Colonic mucosa (tissue), 4 donors: ENCODE data around the gene TSHZ2. TPM values are rescaled to one million over a fixed set of nuclear protein-coding genes. Genes with fewer than 3 reads are reported as not detected.

Experiments used
- DNase-seq: peaks from one replicate; pipeline ENCODE4 v3.0.0-alpha.2; 2020
- H3K27ac ChIP-seq: fragments of 200-600 bp; one replicate; pipeline ENCODE4 v1.8.0; 2021
- H3K27me3 ChIP-seq: fragments of 200-600 bp; one replicate; pipeline ENCODE4 v1.8.0; 2021
- H3K36me3 ChIP-seq: fragments of 200-600 bp; one replicate; pipeline ENCODE4 v1.8.0; 2021
- H3K4me1 ChIP-seq: fragments of 200-600 bp; one replicate; pipeline ENCODE4 v1.8.0; 2021; ENCODE audit warnings: mild to moderate bottlenecking
- H3K4me3 ChIP-seq: fragments of 200-600 bp; one replicate; pipeline ENCODE4 v1.8.0; 2021
- H3K9ac ChIP-seq, 2 donors: one replicate each; pipeline ENCODE4 v1.7.0; 2013; ENCODE audit warnings: control low read depth in 2 of 2, low read depth in 2 of 2, low read length in 2 of 2
- H3K9me3 ChIP-seq: fragments of 200-600 bp; one replicate; pipeline ENCODE4 v1.8.0; 2021
- CTCF ChIP-seq: fragments of 200-600 bp; IDR thresholded peaks from one replicate; pipeline ENCODE4 v1.8.0; 2022; ENCODE audit warnings: antibody characterized with exemption, mild to moderate bottlenecking
- intact Hi-C: fragments of 100-400 bp; cut with DNase I; formaldehyde crosslinking; loops from one replicate; pipeline ENCODE4 v1.14.1; 2022
- total RNA-seq, 2 donors: library from RNA; stranded (reverse); fragmentation: NEBNext Ultra II Directional in 1 of 2; extraction: Animal tissue kit (Norgen Biotek cat#: 25700) in 1 of 2; gene quantifications; one replicate each; pipeline ENCODE4 v1.2.1, GENCODE V29; 2021
- donor health status: healthy.
- donor health status: DM: no; HTN: no; CAD: no.
- donor health status: DM: no; HTN: no; CAD: no.

TSHZ2 gene
- total RNA-seq, 2 donors from 2014 or later = 2.1 to 3.1 TPM

- H3K36me3 ChIP-seq = no peaks in the 10 kb centered on the region
- H3K4me1 ChIP-seq = no peaks in the 10 kb centered on the region
- H3K9ac ChIP-seq = no peak overlapping the region
- no peaks in the 10 kb centered on the region for H3K9me3 ChIP-seq
- H3K4me3 ChIP-seq = no peak overlapping the region
- H3K27ac ChIP-seq = no peak overlapping the region
- no peak for TF ChIP-seq CTCF
- intact Hi-C loops = no loop called here
- no peaks in the 10 kb centered on the region for H3K27me3 ChIP-seq
- no peak for DNase-seq
Measured at GRCh38 chr20:53033176-53033575, 61.0 kb downstream of the TSHZ2 start.

- Histone ChIP-seq H3K27ac (no peak overlapping the region), H3K9ac (no peak overlapping the region), H3K4me3 (no peak overlapping the region), H3K4me1 (no peaks in the 10 kb centered on the region), H3K9me3 (no peaks in the 10 kb centered on the region), H3K27me3 (no peaks in the 10 kb centered on the region), H3K36me3 (no peaks in the 10 kb centered on the region)
- no peak for TF ChIP-seq CTCF
- no peak for DNase-seq
- intact Hi-C loops = no loop called here
Measured at GRCh38 chr20:53034899-53035298, 62.7 kb downstream of the TSHZ2 start.

- intact Hi-C loops = no loop called here
- no peak overlapping the region for H3K9ac ChIP-seq
- no peak overlapping the region for H3K4me3 ChIP-seq
- no peak for DNase-seq
- H3K9me3 ChIP-seq = no peaks in the 10 kb centered on the region
- H3K27ac ChIP-seq = no peak overlapping the region
- H3K4me1 ChIP-seq = no peaks in the 10 kb centered on the region
- no peaks in the 10 kb centered on the region for H3K36me3 ChIP-seq
- no peaks in the 10 kb centered on the region for H3K27me3 ChIP-seq
- no peak for TF ChIP-seq CTCF
Measured at GRCh38 chr20:53036992-53037391, 64.8 kb downstream of the TSHZ2 start.

GRCh38 chr20:53037621-53038020 lies 65.5 kb downstream of the TSHZ2 start:
- DNase-seq = no peak
- Histone ChIP-seq H3K27ac (no peak overlapping the region), H3K9ac (no peak overlapping the region), H3K36me3 (no peaks in the 10 kb centered on the region), H3K9me3 (no peaks in the 10 kb centered on the region), H3K27me3 (no peaks in the 10 kb centered on the region), H3K4me1 (no peaks in the 10 kb centered on the region), H3K4me3 (no peak overlapping the region)
- intact Hi-C loops = no loop called here
- no peak for TF ChIP-seq CTCF

- H3K4me3 ChIP-seq = no peak overlapping the region
- no peaks in the 10 kb centered on the region for H3K27me3 ChIP-seq
- H3K36me3 ChIP-seq = no peaks in the 10 kb centered on the region
- H3K9me3 ChIP-seq = no peaks in the 10 kb centered on the region
- no peak overlapping the region for H3K9ac ChIP-seq
- no peaks in the 10 kb centered on the region for H3K4me1 ChIP-seq
- TF ChIP-seq CTCF = no peak
- no peak for DNase-seq
- H3K27ac ChIP-seq = no peak overlapping the region
- intact Hi-C loops = no loop called here
Measured at GRCh38 chr20:53038299-53038698, 66.1 kb downstream of the TSHZ2 start.
